ENCODE data around the gene MYBPC1.

Gene MYBPC1

DNA sequence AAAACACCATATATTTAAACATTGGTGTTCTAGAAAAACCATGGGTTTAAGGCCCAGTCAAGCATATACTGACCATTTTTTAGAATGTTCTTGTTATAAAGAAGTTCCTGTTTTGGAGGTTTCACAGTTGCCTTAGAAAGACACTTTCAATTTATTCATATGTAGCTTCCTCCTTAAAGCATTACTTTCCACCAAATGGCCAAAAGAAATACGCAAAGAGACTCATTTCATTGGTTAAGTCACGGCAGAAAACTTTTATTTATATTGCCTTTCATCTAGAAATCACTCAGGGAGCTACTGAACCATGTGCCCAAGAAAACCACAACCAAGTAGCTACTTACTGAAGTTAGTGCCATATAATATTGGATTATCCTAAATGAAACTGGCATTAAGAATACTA lies 40.0 kb downstream of the MYBPC1 start:
- TF ChIP-seq, protein P1, sequence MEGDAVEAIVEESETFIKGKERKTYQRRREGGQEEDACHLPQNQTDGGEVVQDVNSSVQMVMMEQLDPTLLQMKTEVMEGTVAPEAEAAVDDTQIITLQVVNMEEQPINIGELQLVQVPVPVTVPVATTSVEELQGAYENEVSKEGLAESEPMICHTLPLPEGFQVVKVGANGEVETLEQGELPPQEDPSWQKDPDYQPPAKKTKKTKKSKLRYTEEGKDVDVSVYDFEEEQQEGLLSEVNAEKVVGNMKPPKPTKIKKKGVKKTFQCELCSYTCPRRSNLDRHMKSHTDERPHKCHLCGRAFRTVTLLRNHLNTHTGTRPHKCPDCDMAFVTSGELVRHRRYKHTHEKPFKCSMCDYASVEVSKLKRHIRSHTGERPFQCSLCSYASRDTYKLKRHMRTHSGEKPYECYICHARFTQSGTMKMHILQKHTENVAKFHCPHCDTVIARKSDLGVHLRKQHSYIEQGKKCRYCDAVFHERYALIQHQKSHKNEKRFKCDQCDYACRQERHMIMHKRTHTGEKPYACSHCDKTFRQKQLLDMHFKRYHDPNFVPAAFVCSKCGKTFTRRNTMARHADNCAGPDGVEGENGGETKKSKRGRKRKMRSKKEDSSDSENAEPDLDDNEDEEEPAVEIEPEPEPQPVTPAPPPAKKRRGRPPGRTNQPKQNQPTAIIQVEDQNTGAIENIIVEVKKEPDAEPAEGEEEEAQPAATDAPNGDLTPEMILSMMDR (IDR thresholded peaks at IDR 0.05; ENCODE audit: extremely low read depth, missing control alignments): no peak
- DNase-seq (ENCODE audit: low spot score): peak; percentile 56

DNA sequence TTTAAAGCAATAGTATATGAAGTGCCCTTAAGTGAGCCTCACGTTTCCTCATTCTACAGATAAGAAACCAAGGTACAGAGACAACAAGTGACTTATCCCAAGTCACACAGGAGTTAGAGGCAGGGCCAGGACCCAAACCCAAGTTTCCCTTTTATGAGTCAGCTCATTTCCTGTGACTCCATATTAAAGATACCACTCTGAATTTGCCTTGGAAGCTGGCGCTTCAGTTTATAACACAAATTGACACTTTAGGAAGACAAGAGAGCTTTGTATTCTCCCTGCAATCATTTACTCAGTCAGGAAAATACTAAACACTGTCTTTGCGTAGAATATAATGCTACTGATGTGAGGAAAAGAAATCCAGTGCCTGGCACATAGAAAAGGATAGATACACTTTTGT lies 43.2 kb downstream of the MYBPC1 start:
- TF ChIP-seq, protein P1 (IDR thresholded peaks at IDR 0.05; ENCODE audit: extremely low read depth, missing control alignments): no peak
- DNase-seq (ENCODE audit: low spot score): no peak

DNA sequence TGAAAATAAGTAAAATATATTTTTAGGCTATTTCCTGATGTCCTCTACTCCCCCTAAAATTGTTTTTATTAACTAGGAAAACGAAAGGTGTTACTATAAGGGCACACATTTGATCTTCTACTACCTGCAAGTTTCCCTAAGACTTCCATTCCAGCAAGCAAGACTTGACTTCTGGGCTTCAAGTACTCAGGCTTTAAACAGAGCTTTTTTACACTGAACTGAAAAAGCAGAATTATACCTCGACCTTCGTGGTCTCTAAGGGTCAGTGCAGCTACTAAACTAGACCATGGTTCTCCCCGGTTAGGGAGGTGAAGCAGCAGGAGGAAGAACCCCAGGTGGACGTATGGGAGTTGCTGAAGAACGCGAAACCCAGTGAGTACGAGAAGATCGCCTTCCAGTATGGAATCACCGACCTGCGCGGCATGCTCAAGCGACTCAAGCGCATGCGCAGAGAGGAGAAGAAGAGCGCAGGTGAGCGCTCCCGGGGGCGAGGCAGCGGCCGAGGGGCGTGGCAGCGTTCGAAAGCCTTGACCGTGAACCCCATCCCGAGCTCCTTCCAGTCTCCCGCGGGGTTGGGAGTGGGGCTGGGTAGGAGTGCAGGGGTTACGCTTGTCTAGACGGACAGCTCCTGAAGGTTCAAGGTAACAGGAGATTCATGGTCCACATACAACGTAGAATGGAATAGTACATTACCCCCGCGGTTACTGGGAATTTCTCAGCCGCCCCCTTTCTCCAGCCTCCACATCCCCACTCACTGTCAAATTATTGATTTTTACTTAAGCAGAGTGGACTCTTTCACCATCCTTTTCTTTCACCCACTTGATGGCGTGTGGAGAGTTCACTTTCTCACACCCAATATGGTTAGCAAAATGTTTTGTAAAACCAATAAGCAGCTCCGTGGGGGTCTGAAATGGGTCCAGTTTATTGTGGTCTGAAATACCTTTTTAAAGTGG lies 47.6 kb downstream of the MYBPC1 start:
- TF ChIP-seq, protein P1 (IDR thresholded peaks at IDR 0.05; ENCODE audit: extremely low read depth, missing control alignments): no peak
- no peak for DNase-seq (ENCODE audit: low spot score)

DNA sequence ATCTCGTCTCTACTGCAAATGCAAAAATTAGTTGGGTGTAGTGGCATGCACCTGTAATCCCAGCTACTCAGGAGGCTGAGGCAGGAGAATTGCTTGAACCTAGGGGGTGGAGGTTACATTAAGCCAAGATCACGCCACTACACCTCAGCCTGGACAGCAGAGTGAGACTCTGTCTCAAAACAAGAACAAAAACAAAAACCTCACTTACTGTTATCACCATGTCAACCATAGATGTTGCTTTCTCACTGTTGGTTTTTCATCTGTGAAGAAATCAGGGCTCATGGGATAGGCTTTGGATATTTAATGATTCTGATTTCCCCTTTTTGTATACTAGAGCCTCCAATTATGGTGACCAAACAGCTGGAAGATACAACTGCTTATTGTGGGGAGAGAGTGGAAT lies 52.9 kb downstream of the MYBPC1 start:
- TF ChIP-seq, protein P1 (IDR thresholded peaks at IDR 0.05; ENCODE audit: extremely low read depth, missing control alignments): no peak
- no peak for DNase-seq (ENCODE audit: low spot score)

DNA sequence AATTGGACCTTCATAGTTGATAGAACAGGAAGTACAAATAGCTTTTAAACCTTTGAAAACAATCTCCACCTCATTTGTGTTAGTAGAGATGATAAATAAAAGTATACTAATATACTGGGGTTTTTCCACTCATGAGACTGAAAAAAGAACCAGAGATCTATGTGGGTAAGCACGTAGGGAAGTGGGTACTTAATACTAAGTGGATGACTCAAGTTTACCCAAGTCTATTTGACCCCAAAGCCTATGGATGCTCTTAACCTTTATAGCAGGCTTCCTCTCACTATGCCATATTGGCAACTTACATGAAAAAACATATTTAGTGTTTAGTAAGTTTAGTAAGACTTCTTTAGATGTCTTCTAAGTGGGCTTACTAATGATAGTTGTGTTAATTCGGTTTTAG lies 53.4 kb downstream of the MYBPC1 start:
- TF ChIP-seq, protein P1 (IDR thresholded peaks at IDR 0.05; ENCODE audit: extremely low read depth, missing control alignments): no peak
- DNase-seq (ENCODE audit: low spot score): no peak

DNA sequence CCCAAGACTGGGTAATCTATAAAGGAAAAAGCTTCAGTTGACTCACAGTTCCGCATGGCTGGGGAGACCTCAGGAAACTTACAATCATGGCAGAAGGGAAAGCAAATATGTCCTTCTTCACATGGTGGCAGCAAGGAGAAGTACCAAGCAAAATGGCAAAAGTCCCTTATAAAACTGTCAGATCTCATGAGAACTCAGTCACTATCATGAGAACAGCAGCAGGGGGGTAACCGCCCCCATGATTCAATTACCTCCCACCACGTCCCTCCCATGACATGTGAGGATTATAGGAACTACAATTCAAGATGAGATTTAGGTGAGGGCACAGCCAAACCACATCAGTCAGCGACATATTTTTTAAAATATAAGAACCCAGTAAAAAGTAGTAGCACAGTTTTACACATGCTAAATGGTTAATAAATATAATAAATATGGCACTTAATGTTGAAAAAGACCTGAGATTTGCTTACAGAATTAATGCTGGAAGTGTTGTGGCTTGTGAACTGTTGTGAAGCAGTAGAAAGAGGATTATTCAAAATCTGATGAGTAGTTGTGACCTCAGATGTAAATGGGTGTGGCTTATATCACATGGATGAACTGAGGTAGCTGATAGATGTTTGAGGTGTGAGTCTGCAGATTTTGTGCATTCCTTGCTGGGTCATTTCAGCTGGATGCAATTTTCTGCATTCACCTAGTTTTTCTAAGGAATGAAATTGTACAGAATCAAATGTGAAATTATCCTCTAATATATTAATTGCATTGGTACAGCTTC lies 55.8 kb downstream of the MYBPC1 start:
- TF ChIP-seq, protein P1 (IDR thresholded peaks at IDR 0.05; ENCODE audit: extremely low read depth, missing control alignments): no peak
- no peak for DNase-seq (ENCODE audit: low spot score)

DNA sequence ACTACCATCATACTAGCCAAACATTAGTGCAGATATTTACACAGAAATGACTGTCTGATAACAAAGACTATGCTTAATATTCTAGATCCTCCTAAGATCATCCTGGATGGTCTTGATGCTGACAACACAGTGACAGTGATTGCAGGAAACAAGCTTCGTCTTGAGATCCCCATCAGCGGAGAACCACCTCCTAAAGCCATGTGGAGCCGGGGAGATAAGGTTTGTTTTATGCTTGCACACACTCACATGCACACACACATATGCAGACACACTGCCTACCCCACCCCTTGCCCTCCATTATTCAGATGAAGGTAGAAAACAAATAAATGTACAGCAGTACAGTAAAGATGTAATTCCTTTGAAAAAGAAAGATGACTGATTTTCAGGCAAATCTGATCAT lies 58.3 kb downstream of the MYBPC1 start:
- DNase-seq (ENCODE audit: low spot score): no peak
- TF ChIP-seq, protein P1 (IDR thresholded peaks at IDR 0.05; ENCODE audit: extremely low read depth, missing control alignments): no peak

Measured in GM20000 (cell line).